Prostate gland (tissue), 2 donors: ENCODE results near the gene NOTCH1.

Experiments used
- CTCF ChIP-seq, 4 experiments: fragments of 200-600 bp in 2 of 4; fragments of 450-650 bp in 2 of 4; sonication (generic) in 2 of 4; IDR thresholded peaks; 1 replicate in 3 of 4; 2 replicates in 1 of 4; pipeline ENCODE4 v1.5.1; 2016 to 2019; ENCODE audit warnings: antibody characterized with exemption in 4 of 4, mild to moderate bottlenecking in 2 of 4, moderate library complexity in 2 of 4
- POLR2A ChIP-seq: fragments of 450-650 bp; IDR thresholded peaks from one replicate; pipeline ENCODE4 v1.6.1; 2016; ENCODE audit warnings: antibody characterized with exemption, mild to moderate bottlenecking
- POLR2AphosphoS5 ChIP-seq: sonication (generic); formaldehyde crosslinking; IDR thresholded peaks from one replicate; pipeline ENCODE4 v1.6.1; 2017; ENCODE audit warnings: antibody characterized with exemption

- TF ChIP-seq CTCF (IDR thresholded peaks at IDR 0.05) (no peak), POLR2A (no peak), POLR2AphosphoS5 (no peak)
Observed at GRCh38 chr9:136463578-136463977, 82.3 kb downstream of the NOTCH1 start.
